HCT116 (cell line): ENCODE data around the gene JAM3. TPM values are rescaled to one million over a fixed set of nuclear protein-coding genes. Genes with fewer than 3 reads are reported as not detected.

Experiments used
- ATAC-seq: fragments of 200-7000 bp; cut with Tn5 transposase; 2 replicates; pipeline ENCODE4 v1.9.1; 2020; ENCODE audit warnings: mild to moderate bottlenecking, moderate library complexity
- BruUV-seq: library from RNA; stranded (reverse); fragments of 400-500 nt; replicated peaks from 2 replicates; lab custom pipeline; 2021; lab: Mats Ljungman, UMichigan
- CTCF ChIA-PET: fragments of 300-600 bp; sonication (Branson Sonifier 250); formaldehyde crosslinking; loops from one replicate; lab custom pipeline; 2021; ENCODE audit warnings: antibody characterized with exemption; lab: Charles Lee
- POLR2A ChIA-PET: fragments of 300-600, 350-600 bp; sonication (Branson Sonifier 250); formaldehyde crosslinking; loops from one replicate; lab custom pipeline; 2021; ENCODE audit warnings: antibody characterized with exemption; lab: Charles Lee
- RAD21 ChIA-PET, 2 experiments: fragments of 300-600 bp; sonication (Branson Sonifier 250); formaldehyde crosslinking; loops; one replicate each; lab custom pipeline; 2023; ENCODE audit warnings: low total read pairs in 2 of 2; ENCODE audit not compliant: uncharacterized antibody in 2 of 2, unreplicated experiment in 2 of 2, low non-redundant PET in 1 of 2; lab: Charles Lee
- DNase-seq: peaks from one replicate; pipeline ENCODE4 v3.0.0-alpha.2; 2010; ENCODE audit warnings: low read depth, low spot score
- H2AFZ ChIP-seq: fragments of 200-600 bp; shearing (Covaris generic), sonication (generic); 2 replicates; pipeline ENCODE4 v1.6.1; 2017; ENCODE audit warnings: low read depth, mixed run types, mixed read lengths, antibody characterized with exemption, low read length; ENCODE audit not compliant: poor library complexity, severe bottlenecking
- H3K27ac ChIP-seq: 2 replicates; pipeline ENCODE4 v1.5.1; 2012; ENCODE audit warnings: low read depth, low read length
- H3K27me3 ChIP-seq: fragments of 200-600 bp; sonication (generic); 2 replicates; pipeline ENCODE4 v1.6.1; 2016; ENCODE audit warnings: mixed run types, low read length, mixed read lengths; ENCODE audit not compliant: insufficient read depth
- H3K36me3 ChIP-seq, 2 experiments: fragments of 200-500 bp in 1 of 2; fragments of 200-600 bp in 1 of 2; sonication (Bioruptor generic) in 1 of 2; sonication (generic) in 1 of 2; 2 replicates each; pipeline versions ENCODE4 v1.5.1 to v1.6.1; 2014 to 2016; ENCODE audit warnings: low read length in 2 of 2, inconsistent platforms in 1 of 2, mixed read lengths in 1 of 2, mixed run types in 1 of 2; ENCODE audit not compliant: insufficient read depth in 2 of 2, control insufficient read depth in 1 of 2
- H3K4me1 ChIP-seq, 2 experiments: fragments of 200-600 bp in 1 of 2; sonication (generic) in 1 of 2; 2 replicates each; pipeline versions ENCODE4 v1.5.1 to v1.6.1; 2012 to 2017; ENCODE audit warnings: low read length in 2 of 2, inconsistent platforms in 1 of 2, mild to moderate bottlenecking in 1 of 2, mixed read lengths in 1 of 2, mixed run types in 1 of 2, moderate library complexity in 1 of 2; ENCODE audit not compliant: insufficient read depth in 2 of 2, control insufficient read depth in 1 of 2
- H3K4me2 ChIP-seq: fragments of 200-600 bp; sonication (generic); 2 replicates; pipeline ENCODE4 v1.6.1; 2017; ENCODE audit warnings: mixed run types, low read length, mixed read lengths
- H3K4me3 ChIP-seq, 2 experiments: fragments of 200-600 bp in 1 of 2; sonication (generic) in 1 of 2; replicated peaks in 1 of 2; 2 replicates each; pipeline ENCODE4 v1.5.1; 2011 to 2016; ENCODE audit warnings: low read length in 2 of 2, control low read depth in 1 of 2, low read depth in 1 of 2, mild to moderate bottlenecking in 1 of 2, mixed read lengths in 1 of 2, mixed run types in 1 of 2
- H3K79me2 ChIP-seq: fragments of 200-600 bp; sonication (generic); 2 replicates; pipeline ENCODE4 v1.6.1; 2017; ENCODE audit warnings: mild to moderate bottlenecking, mixed run types, low read length, moderate library complexity, mixed read lengths; ENCODE audit not compliant: insufficient read depth
- H3K9ac ChIP-seq: fragments of 200-600 bp; sonication (generic); 2 replicates; pipeline ENCODE4 v1.6.1; 2016; ENCODE audit warnings: low read length, mixed read lengths
- H3K9me2 ChIP-seq: fragments of 200-600 bp; sonication (generic), shearing (Covaris generic); 2 replicates; pipeline ENCODE4 v1.6.1; 2017; ENCODE audit warnings: mixed run types, mild to moderate bottlenecking, moderate library complexity; ENCODE audit not compliant: insufficient read depth
- H3K9me3 ChIP-seq, 2 experiments: fragments of 200-500 bp in 1 of 2; fragments of 200-600 bp in 1 of 2; sonication (Bioruptor generic) in 1 of 2; sonication (generic) in 1 of 2; 2 replicates each; pipeline ENCODE4 v1.6.1; 2014 to 2017; ENCODE audit warnings: low read length in 2 of 2, mixed read lengths in 2 of 2, inconsistent platforms in 1 of 2, low read depth in 1 of 2, mild to moderate bottlenecking in 1 of 2, mixed run types in 1 of 2, moderate library complexity in 1 of 2; ENCODE audit not compliant: control insufficient read depth in 1 of 2, insufficient read depth in 1 of 2
- H4K20me1 ChIP-seq: fragments of 200-600 bp; sonication (generic), shearing (Covaris generic); 2 replicates; pipeline ENCODE4 v1.6.1; 2017; ENCODE audit warnings: mixed run types, mild to moderate bottlenecking, moderate library complexity; ENCODE audit not compliant: insufficient read depth
- CBX3 ChIP-seq: IDR thresholded peaks from 2 replicates; pipeline ENCODE4 v1.6.1; 2012; ENCODE audit warnings: low read depth
- CEBPB ChIP-seq: IDR thresholded peaks from 2 replicates; pipeline ENCODE4 v1.6.1; 2012; ENCODE audit warnings: low read depth
- EGR1 ChIP-seq: IDR thresholded peaks from 2 replicates; pipeline ENCODE4 v1.6.1; 2012; ENCODE audit warnings: low read depth
- ELF1 ChIP-seq: IDR thresholded peaks from 2 replicates; pipeline ENCODE4 v1.6.1; 2012; ENCODE audit warnings: low read depth, borderline replicate concordance
- EZH2 ChIP-seq: fragments of 200-600 bp; sonication (generic); IDR thresholded peaks from 2 replicates; pipeline ENCODE4 v1.6.1; 2017; ENCODE audit warnings: antibody characterized with exemption, mixed run types
- EZH2phosphoT487 ChIP-seq: fragments of 200-600 bp; IDR thresholded peaks from 2 replicates; pipeline ENCODE4 v1.6.1; 2018; ENCODE audit warnings: antibody characterized with exemption, borderline replicate concordance
- FOSL1 ChIP-seq: IDR thresholded peaks from 2 replicates; pipeline ENCODE4 v1.6.1; 2012; ENCODE audit warnings: low read depth
- JUND ChIP-seq: IDR thresholded peaks from 2 replicates; pipeline ENCODE4 v1.6.1; 2012
- POLR2A ChIP-seq: IDR thresholded peaks from 2 replicates; pipeline ENCODE4 v1.7.0; 2011; ENCODE audit warnings: borderline replicate concordance; ENCODE audit not compliant: insufficient read depth, insufficient read length; ENCODE audit errors: extremely low read depth
- POLR2AphosphoS5 ChIP-seq: IDR thresholded peaks from 2 replicates; pipeline ENCODE4 v1.6.1; 2011; ENCODE audit warnings: mild to moderate bottlenecking, low read depth, low read length, moderate library complexity
- RAD21 ChIP-seq: IDR thresholded peaks from 2 replicates; pipeline ENCODE4 v1.6.1; 2012; ENCODE audit warnings: low read depth, mild to moderate bottlenecking
- SIN3A ChIP-seq: IDR thresholded peaks from 2 replicates; pipeline ENCODE4 v1.6.1; 2012; ENCODE audit warnings: low read depth
- SRF ChIP-seq: IDR thresholded peaks from 2 replicates; pipeline ENCODE4 v1.6.1; 2012; ENCODE audit warnings: low read depth
- TCF7L2 ChIP-seq: IDR thresholded peaks from 2 replicates; pipeline ENCODE4 v1.7.0; 2011; ENCODE audit warnings: borderline replicate concordance, inconsistent platforms; ENCODE audit not compliant: insufficient read depth, insufficient read length; ENCODE audit errors: extremely low read depth
- YY1 ChIP-seq: IDR thresholded peaks from 2 replicates; pipeline ENCODE4 v1.6.1; 2011; ENCODE audit warnings: low read length, low read depth, moderate library complexity, mild to moderate bottlenecking; ENCODE audit not compliant: insufficient replicate concordance; ENCODE audit errors: extremely low read depth
- ZFX ChIP-seq: fragments of 450-650 bp; IDR thresholded peaks from 2 replicates; pipeline ENCODE4 v1.6.1; 2017
- intact Hi-C: fragments of 100-400 bp; cut with micrococcal nuclease; formaldehyde crosslinking; loops from 2 replicates; pipeline ENCODE4 v1.10.0; 2022
- total RNA-seq: library from RNA; stranded (reverse); gene quantifications from one replicate; pipeline ENCODE4 v1.2.1, GENCODE V29; 2021; ENCODE audit not compliant: unreplicated experiment
- TF ChIP-seq, protein P1 (sequence below): IDR thresholded peaks from 2 replicates; pipeline ENCODE4 v1.6.1; 2011; ENCODE audit warnings: mild to moderate bottlenecking, low read length, moderate library complexity; ENCODE audit not compliant: insufficient replicate concordance; ENCODE audit errors: extremely low read depth
- TF ChIP-seq, protein P2 (sequence below), 3 experiments: fragments of 200-600 bp in 1 of 3; sonication (generic) in 1 of 3; IDR thresholded peaks in 2 of 3; conservative IDR thresholded peaks in 1 of 3; 2 replicates each; pipeline ENCODE4 v1.5.1; 2012 to 2017; ENCODE audit warnings: low read depth in 2 of 3, low read length in 2 of 3, antibody characterized with exemption in 1 of 3, borderline replicate concordance in 1 of 3, control low read depth in 1 of 3, mild to moderate bottlenecking in 1 of 3, mixed read lengths in 1 of 3, mixed run types in 1 of 3, moderate library complexity in 1 of 3; ENCODE audit not compliant: insufficient read depth in 1 of 3
- TF ChIP-seq, protein P3 (sequence below): IDR thresholded peaks from 2 replicates; pipeline ENCODE4 v1.6.1; 2012; ENCODE audit warnings: low read depth

JAM3 gene
- total RNA-seq, 1 experiment from 2014 or later: 0.25 TPM

DNA sequence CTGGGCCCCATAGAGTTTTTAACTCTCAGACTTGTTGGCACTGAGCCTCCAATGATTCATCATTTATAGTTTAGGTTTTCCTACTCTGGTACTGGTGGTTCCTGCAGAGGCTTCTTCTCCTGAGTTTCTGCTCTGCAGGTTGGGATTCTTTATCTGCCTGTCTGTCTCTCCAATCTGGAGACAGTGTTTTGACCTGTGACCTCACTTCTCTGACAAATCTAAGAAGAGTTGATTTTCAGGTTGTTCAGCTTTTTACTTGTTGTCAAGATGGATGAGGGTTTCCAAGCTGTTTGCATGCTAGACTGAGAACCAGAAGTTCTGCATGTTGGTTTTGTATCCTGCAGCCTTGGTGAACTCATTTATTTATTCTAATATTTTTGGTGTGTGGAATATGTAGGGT, 63.9 kb downstream of the JAM3 start:
- H3K9me2 ChIP-seq: no peaks in the 10 kb centered on the region
- POLR2A ChIA-PET: no interaction called here
- no peak overlapping the region for H3K9ac ChIP-seq
- intact Hi-C loops: no loop called here
- peaks cover 4% of the 10 kb centered on the region for H3K27me3 ChIP-seq
- peaks cover 0 to 8% of the 10 kb centered on the region in 2 experiments; a peak in 2 of 4 replicates for H3K9me3 ChIP-seq
- H3K79me2 ChIP-seq: no peaks in the 10 kb centered on the region
- DNase-seq: no peak
- no peaks in the 10 kb centered on the region for H4K20me1 ChIP-seq
- H3K36me3 ChIP-seq: no peaks in the 10 kb centered on the region
- RAD21 ChIA-PET: no interaction called here
- H2AFZ ChIP-seq: no peak overlapping the region
- no TSS peak for BruUV-seq
- no peak for ATAC-seq
- no peaks in the 10 kb centered on the region for H3K4me1 ChIP-seq
- H3K27ac ChIP-seq: no peak overlapping the region
- CTCF ChIA-PET: no interaction called here
- TF ChIP-seq EZH2phosphoT487 (no peak), EGR1 (no peak), POLR2AphosphoS5 (no peak), JUND (no peak), SRF (no peak), RAD21 (no peak), EZH2 (no peak), YY1 (no peak), CBX3 (no peak), POLR2A (no peak), SIN3A (no peak), FOSL1 (no peak), ELF1 (no peak), ZFX (no peak), TCF7L2 (no peak), CEBPB (no peak)
- TF ChIP-seq, protein P1, sequence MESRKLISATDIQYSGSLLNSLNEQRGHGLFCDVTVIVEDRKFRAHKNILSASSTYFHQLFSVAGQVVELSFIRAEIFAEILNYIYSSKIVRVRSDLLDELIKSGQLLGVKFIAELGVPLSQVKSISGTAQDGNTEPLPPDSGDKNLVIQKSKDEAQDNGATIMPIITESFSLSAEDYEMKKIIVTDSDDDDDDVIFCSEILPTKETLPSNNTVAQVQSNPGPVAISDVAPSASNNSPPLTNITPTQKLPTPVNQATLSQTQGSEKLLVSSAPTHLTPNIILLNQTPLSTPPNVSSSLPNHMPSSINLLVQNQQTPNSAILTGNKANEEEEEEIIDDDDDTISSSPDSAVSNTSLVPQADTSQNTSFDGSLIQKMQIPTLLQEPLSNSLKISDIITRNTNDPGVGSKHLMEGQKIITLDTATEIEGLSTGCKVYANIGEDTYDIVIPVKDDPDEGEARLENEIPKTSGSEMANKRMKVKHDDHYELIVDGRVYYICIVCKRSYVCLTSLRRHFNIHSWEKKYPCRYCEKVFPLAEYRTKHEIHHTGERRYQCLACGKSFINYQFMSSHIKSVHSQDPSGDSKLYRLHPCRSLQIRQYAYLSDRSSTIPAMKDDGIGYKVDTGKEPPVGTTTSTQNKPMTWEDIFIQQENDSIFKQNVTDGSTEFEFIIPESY: no peak
- TF ChIP-seq, protein P2, sequence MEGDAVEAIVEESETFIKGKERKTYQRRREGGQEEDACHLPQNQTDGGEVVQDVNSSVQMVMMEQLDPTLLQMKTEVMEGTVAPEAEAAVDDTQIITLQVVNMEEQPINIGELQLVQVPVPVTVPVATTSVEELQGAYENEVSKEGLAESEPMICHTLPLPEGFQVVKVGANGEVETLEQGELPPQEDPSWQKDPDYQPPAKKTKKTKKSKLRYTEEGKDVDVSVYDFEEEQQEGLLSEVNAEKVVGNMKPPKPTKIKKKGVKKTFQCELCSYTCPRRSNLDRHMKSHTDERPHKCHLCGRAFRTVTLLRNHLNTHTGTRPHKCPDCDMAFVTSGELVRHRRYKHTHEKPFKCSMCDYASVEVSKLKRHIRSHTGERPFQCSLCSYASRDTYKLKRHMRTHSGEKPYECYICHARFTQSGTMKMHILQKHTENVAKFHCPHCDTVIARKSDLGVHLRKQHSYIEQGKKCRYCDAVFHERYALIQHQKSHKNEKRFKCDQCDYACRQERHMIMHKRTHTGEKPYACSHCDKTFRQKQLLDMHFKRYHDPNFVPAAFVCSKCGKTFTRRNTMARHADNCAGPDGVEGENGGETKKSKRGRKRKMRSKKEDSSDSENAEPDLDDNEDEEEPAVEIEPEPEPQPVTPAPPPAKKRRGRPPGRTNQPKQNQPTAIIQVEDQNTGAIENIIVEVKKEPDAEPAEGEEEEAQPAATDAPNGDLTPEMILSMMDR (IDR thresholded peaks at IDR 0.05 in 2 of 3, conservative IDR thresholded peaks at IDR 0.05 in 1 of 3; ENCODE audit: borderline replicate concordance in 1 of 3, insufficient read depth in 1 of 3, low read depth in 2 of 3, low read length in 2 of 3): no peak
- TF ChIP-seq, protein P3, sequence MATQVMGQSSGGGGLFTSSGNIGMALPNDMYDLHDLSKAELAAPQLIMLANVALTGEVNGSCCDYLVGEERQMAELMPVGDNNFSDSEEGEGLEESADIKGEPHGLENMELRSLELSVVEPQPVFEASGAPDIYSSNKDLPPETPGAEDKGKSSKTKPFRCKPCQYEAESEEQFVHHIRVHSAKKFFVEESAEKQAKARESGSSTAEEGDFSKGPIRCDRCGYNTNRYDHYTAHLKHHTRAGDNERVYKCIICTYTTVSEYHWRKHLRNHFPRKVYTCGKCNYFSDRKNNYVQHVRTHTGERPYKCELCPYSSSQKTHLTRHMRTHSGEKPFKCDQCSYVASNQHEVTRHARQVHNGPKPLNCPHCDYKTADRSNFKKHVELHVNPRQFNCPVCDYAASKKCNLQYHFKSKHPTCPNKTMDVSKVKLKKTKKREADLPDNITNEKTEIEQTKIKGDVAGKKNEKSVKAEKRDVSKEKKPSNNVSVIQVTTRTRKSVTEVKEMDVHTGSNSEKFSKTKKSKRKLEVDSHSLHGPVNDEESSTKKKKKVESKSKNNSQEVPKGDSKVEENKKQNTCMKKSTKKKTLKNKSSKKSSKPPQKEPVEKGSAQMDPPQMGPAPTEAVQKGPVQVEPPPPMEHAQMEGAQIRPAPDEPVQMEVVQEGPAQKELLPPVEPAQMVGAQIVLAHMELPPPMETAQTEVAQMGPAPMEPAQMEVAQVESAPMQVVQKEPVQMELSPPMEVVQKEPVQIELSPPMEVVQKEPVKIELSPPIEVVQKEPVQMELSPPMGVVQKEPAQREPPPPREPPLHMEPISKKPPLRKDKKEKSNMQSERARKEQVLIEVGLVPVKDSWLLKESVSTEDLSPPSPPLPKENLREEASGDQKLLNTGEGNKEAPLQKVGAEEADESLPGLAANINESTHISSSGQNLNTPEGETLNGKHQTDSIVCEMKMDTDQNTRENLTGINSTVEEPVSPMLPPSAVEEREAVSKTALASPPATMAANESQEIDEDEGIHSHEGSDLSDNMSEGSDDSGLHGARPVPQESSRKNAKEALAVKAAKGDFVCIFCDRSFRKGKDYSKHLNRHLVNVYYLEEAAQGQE: no peak
- H3K4me3 ChIP-seq: no peak overlapping the region
- H3K4me2 ChIP-seq: no peak overlapping the region
